ACHN (cell line): ENCODE measurements around the gene E2F8.
A peak's percentile ranks its signal among the peaks of the same experiment; 100 is the strongest.
"Not testable (repeated sequence)": the region's sequence is repeated elsewhere in the genome, so short reads cannot be mapped to it uniquely, and the experiment has no call there.

Source experiments
- DNase-seq: peaks from one replicate; pipeline ENCODE4 v3.0.0-alpha.2; 2015
- in situ Hi-C: cut with HindIII; loops from 2 replicates; pipeline ENCODE4 v1.10.0; 2017; ENCODE audit warnings: low sequenced_read_pairs, low pct_ligation_motif_present, low pct_unique_long_range_greater_than_20kb

E2F8 gene, protein sequence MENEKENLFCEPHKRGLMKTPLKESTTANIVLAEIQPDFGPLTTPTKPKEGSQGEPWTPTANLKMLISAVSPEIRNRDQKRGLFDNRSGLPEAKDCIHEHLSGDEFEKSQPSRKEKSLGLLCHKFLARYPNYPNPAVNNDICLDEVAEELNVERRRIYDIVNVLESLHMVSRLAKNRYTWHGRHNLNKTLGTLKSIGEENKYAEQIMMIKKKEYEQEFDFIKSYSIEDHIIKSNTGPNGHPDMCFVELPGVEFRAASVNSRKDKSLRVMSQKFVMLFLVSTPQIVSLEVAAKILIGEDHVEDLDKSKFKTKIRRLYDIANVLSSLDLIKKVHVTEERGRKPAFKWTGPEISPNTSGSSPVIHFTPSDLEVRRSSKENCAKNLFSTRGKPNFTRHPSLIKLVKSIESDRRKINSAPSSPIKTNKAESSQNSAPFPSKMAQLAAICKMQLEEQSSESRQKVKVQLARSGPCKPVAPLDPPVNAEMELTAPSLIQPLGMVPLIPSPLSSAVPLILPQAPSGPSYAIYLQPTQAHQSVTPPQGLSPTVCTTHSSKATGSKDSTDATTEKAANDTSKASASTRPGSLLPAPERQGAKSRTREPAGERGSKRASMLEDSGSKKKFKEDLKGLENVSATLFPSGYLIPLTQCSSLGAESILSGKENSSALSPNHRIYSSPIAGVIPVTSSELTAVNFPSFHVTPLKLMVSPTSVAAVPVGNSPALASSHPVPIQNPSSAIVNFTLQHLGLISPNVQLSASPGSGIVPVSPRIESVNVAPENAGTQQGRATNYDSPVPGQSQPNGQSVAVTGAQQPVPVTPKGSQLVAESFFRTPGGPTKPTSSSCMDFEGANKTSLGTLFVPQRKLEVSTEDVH

DNA sequence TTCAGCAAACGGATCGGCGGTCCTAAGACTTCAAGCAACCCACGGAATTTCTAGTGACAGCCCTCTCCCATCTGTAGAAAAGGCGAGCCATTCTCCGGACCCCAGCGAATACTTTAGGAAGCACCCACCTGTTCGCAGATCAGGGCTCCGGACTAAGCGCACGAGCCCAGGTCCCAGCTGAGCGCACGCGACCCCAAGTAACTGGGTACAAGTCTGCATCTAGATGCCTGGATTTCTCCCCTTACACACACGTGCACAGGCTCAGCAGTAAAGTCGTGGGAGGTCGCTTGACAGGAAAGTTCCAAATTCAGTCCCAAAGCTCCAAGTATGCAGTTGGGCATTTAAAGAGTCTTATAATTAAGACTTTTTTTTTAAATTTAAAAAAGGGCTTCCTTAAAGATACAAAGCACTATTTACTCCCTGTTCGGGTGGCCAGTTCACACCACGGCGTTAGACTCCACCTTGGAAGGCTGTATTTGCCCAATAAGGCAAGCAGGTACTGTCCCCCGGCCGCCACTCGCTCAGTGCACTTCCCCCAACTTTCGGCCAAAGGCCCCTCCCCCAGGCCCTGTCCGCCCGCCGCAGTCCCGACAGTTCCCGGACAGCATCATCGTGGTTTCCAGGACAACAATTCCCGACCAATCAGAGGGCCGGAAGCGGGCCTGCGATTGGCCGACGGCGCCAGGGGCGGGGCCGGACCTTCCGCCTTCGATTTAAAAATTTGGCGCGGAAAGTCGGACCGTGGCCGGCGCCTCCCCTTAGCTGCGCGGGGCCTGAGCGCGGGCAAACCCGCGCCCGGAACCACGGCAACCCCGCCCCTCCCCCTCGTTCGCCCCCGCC, at the start of gene E2F8:
TSS of gene E2F8 (minus strand) at position 526 of the 840 bp plus-strand sequence. CDS start 824 bp downstream, outside the sequence.
- in situ Hi-C loops = no loop called here
- DNase-seq = peak; percentile 94

DNA sequence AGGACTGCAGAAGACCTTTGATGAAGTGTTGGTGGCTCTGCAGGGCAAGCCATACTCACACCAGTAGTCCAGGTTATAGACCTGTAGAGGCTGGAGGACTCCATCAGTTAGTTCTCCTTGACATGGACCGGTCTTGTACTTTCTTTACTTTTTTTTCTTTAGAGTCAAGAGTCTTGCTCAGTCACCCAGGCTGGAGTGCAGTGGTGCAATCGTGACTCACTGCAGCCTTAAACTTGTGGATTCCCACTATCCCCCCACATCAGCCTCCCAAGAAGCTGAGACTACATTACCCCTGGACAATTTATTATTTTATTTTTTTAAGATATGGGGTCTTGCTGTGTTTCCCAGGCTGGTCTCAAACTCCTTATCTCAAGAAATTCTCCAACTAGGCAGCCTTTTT, 49.6 kb upstream of the E2F8 start:
- no peak for DNase-seq
- in situ Hi-C loops = no loop called here

DNA sequence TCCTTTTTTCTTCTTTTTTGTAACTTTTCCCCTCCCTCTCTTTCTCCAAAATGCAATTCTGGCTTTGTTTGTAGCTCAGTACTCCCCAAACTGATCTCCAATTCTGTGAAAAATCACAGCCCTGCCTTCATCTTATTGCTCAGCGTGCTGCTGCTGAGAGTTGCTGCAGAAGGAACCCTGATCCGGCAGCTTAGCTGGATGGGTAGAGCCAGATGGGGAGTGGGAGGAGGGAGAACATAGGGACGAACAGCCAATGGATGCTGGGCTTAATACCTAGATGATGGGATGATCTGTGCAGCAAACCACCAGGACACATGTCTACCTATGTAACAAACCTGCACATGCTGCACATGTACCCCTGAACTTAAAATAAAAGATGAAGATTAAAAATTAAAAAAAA, 47.5 kb upstream of the E2F8 start:
- in situ Hi-C loops = no loop called here
- DNase-seq = no peak

DNA sequence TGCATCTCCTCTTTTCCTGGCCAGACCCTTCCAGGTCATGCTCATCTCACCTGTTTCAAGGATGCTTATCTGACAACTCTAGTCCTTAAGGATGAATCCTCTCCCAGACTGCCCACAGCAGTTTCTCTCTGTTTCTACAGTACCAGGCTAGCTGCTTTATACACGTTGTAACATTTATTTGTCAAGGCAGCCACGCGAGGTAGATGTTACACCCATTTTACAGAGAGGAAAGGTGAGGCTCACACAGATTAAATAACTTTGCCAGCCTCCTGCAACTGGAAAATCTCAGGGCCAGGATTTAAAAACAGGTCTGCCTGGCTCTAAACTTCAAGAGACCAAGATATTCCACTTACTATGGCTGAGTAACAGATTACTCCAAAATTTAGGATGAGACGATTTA, 45.7 kb upstream of the E2F8 start:
- in situ Hi-C loops = no loop called here
- DNase-seq = no peak

DNA sequence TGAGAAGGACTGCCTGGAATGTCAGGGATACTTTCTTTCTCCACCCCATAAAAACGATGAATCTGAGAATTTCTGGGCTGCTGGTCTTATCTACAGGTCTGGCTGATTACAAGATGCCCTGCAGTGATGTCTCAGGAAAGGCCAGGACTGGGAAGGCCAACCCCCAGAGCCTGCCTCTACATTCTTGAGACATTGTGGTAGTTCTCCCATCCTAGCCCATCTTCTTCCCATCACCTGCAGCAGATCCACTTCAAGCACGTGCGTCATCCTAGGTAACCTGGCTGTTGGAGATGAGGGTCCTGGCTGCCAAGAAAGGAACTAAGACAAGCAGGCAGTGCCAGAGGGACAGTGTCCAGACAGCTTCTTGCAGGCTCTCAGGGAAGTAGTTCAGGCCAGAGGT, 44.1 kb upstream of the E2F8 start:
- DNase-seq = no peak
- in situ Hi-C loops = no loop called here

DNA sequence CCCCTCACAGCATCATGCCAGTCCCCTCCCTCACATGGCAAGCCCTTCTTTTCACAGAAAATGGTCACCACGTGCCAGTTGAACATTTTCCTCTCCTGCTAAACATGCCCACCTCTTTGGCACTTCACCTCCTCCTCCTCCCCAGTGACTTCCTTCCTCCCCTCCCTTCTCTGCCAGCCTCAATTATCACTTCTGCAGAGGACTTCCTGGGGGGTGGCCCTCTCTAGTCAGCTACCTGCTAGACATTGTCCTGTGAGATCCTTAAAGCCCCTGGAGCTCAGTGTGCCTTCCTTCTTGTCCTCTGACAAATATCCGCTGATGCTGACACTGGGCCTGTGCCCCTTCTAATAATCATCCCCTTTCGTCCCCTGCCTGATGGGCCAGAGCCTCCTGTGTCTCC, 43.2 kb upstream of the E2F8 start:
- in situ Hi-C loops = no loop called here

DNA sequence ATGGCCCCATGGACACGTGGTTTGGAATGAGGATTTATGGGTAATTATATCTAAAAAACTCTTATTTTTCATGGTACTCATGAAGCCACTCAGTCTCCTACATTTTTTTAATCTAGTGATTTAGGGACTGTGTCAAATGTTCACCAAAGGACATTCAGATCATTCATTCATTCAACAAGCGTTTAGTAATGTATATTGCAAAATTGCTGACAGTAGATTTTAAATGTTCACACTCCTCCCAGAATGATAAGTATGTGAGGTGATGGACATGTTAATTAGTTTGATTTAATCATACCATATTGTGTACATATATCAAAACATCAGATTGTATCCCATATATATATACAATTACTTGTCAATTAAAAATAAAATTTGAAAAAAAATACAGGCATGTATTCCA, 40.8 kb upstream of the E2F8 start:
- no peak for DNase-seq
- in situ Hi-C loops = no loop called here

More for the DNA sequence above, 43.2 kb upstream of the E2F8 start:
- no peak for DNase-seq

DNA sequence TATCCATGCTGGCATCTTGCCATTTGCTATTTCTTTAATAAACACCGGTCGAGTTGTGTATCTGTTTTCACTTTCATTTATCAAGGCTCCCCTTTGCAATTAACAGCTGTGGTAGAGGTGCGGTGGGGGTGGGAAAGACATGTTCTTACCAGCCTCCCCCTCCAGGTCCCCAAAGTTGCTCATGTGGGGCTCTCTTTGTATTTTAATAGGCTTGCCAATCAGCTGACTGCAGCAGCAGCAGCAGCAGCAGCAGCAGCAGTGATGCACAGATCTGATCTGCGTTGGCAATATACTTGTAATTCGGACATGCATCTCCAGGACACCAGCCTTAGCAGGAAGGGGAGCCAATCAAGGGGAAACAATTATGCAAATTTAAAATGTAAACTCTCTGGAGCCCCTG, 40.3 kb upstream of the E2F8 start:
- in situ Hi-C loops = no loop called here
- no peak for DNase-seq

DNA sequence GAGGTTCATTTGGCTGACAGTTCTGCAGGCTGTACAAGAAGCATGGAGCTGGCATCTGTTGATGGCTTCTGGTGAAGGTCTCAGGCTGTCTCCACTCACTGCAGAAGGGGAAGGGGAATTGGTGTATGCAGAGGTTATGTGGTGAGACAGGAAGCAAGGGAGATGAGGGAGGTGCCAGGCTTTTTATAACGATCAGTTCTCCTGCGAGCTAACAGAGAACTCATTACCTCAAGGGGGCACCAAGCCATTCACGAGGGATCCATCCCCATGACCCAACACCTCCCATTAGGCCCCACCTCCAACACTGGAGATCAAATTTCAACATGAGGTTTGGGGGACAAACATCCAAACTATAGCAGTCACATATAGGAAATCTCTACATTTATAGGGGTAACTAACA, 38.7 kb upstream of the E2F8 start:
- in situ Hi-C loops = no loop called here
- DNase-seq = no peak

DNA sequence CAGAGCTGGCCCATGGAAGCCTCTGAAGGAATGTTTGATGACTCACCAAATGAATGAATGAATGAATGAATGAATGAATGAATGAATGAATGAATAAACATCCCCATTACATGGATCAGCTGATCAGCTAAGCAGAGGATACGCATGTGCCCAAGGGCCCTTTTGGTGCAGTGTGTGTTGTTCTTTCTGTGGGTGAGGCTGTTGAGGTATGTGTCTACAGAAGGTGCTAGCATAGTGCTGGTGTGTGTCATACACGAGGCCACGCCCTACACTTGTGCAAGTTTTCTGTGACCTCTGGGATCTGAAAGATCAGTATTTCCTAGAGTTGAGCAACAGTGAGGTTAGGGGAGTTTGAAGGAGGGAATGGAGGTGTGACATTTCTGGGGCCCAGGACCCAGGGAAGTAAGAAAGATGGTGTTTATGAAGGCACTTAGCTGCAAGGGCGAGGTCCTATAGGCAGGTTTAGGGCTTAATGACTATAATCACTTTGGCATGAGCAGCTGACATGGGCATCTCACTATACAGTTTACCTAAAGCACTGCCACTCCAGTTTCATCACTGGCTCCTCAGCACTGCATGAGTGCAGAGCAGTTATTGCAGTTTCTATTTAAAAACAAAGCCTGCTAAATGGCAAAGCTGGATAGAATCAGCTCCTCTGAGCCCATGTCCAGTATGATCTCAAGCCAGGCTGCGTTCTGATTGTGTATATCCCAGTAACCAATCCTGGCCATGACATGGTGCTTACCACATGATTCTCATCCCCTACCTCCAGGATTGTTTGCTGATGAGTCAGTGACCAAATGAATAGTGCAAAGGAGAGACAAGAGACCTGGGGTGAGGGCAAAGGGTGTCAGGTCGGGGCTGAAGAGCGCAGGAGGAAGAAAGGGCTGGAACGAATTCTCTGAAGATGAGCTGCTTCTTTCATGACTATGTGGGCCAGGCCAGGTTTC, 36.4 kb upstream of the E2F8 start:
- in situ Hi-C loops = no loop called here
- DNase-seq = peak; percentile 70

DNA sequence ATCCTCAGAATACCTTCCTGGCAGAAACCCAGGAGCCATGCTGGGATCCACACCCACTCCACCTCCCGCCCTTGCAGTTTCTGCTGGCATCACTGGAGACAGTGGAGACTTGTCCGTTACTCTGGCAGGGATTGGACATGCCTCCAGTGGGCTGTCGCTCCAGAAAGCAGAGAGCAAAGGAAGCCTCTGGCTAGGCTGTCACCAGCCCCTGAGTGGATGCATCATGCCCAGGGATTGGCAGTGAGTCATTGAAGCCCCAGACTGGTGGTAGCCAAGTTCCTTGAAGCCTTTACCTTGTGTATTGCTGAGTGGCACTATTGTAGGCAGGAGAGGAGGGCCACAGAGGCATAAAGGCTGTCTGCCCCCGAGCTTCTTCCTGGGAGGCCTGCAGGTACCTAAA, 34.8 kb upstream of the E2F8 start:
- DNase-seq = peak; percentile 22
- in situ Hi-C loops = no loop called here

DNA sequence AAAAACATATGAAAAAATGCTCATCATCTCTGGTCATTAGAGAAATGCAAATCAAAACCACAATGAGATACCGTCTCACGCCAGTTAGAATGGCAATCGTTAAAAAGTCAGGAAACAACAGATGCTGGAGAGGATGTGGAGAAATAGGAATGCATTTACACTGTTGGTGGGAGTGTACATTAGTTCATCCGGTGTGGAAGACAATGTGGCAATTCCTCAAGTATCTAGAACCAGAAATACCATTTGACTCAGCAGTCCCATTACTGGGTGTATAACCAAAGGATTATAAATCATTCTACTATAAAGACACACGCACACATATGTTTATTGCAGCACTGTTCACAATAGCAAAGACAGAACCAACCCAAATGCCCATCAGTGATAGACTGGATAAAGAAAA, 32.5 kb upstream of the E2F8 start:
- in situ Hi-C loops, DNase-seq: not testable (repeated sequence)

DNA sequence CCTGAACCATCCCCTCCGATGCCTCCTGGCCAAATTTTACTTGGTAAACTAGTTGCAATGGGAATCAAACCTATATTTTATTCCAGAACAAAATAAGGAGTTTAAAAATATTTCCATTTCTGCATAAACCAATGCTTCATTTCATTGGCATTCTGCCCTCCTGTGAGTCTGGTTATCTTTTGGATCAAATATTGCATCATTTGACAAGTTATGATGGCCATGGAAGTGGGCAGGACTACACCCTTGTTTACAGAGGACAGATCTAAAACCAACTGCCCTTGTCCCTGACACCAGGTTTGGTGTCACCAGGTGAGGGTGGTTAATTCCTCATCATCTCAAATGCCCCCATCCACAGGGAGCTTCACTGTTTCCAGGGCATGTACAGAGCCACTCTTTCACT, 28.2 kb upstream of the E2F8 start:
- DNase-seq = no peak
- in situ Hi-C loops = no loop called here

DNA sequence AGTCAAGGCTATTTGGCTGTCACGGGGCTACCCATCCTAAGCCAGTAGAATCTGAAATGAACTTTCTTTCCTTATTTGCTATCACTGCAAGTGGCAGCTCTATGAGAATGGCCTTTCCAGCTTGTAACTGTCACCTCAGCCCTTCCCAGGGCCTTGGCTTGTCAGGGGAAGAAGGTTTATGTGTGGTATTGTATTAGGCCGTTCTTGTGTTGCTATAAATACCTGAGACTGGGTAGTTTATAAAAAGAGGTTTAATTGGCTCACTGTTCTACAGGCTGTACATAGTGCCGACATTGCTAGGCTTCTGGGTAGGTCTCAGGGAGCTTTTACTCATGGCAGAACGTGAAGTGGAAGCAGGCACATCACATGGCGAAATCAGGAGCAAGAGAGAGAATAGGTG, 26.8 kb upstream of the E2F8 start:
- in situ Hi-C loops = no loop called here
- no peak for DNase-seq

DNA sequence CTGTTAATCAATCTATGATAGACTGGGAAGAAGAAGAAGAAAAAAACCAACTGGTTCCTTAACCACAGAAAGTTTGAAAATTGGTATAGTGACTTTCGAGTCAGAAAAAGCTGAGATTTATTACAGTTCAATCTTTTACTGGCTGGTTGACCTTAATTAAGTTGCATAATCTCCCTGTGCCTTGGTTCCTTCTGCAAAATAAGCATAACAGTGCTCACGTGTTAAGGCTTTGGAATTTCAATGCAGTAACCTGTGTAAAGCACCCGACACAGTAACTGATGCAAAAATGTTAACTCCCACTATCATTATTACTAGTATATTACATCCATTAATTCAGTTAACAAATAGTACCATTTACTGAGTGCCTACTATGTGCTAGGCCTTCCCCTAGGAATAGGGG, 22.6 kb upstream of the E2F8 start:
- in situ Hi-C loops = no loop called here
- DNase-seq = no peak

DNA sequence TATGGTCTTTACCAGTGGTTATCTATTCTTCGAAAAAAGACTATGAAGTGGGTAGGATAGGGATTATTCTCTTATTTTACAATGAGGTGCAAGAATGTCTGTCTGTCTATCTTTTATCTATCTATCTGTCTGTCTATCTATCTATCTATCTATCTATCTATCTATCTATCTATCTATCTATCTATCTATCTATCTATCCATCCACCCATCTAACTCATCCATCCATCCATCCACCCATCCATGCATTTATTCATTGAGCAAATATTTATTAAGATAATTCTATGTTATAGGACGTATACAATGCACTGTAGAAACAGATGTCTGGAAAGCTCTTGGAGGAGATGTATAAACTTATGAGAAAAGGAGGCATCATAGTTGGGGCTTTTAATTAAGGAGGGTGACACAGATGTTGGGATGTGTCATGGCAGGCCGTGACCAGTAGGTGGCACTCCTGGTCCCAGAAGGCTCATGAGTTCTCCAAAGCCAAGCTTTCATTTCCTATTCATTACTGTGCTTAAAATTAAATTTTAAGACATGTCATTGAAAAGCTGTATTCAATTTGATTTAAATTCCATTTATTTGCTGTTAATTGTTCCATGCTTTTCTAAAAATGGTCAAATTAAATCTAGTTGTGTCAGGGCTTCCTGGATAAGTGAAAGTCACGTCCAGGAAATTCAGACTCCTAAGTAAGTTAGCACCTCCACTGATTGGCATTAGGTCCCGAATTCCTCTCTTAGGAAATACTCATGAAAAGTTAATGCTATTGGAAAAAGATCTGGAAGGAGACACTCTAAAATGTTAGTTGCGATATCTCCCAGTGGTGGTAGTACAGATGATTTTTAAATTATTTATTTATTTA, 19.0 kb upstream of the E2F8 start:
- DNase-seq = peak; percentile 53
- in situ Hi-C loops = no loop called here

DNA sequence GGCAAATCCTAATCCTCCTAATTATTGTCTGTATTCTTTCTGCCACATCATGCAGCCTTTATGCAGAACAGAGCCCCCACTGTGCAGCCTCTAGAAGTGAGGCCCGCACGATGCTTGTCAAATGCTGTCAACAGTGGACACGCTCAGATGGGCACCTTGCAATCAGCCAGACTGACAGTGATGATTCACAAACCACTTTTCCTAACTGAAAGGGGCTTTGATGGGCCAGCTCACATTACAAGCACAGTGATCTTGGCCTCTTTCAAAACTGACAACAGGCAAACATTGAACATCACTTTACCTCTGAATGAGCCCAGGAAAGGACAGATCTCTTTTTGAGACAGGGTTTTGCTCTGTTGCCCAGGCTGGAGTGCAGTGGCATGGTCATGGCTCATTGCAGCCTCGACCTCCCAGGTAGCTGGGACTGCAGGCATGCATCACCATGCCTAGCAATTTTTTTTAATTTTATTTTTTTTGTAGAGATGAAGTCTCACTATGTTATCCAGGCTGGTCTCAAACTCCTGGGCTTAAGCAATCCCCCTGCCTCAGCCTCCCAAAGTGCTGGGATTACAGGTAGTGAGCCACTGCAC, 18.0 kb upstream of the E2F8 start:
- in situ Hi-C loops = no loop called here
- peak; percentile 65 for DNase-seq
